ENCODE data around the gene SLC5A5.
A peak's percentile ranks its signal among the peaks of the same experiment; 100 is the strongest.

The SLC5A5 gene

GRCh38 chr19:17861542-17862402, 10.0 kb upstream of the SLC5A5 start:
- no peak for TF ChIP-seq CTCF (IDR thresholded peaks at IDR 0.05; ENCODE audit: insufficient read depth, low read length, missing control alignments)
- CTCF ChIA-PET: interaction anchor here (1.1 to 5.1 kb wide), 4 partner anchors 9 to 195 kb away, joined by 3 to 73 read pairs (median 34); partner anchors contain the start of genes CCDC124 and SLC5A5
- DNase-seq (ENCODE audit: low read depth, low spot score): no peak
- POLR2A ChIA-PET: interaction anchor here (0.5 to 1.0 kb wide), 3 partner anchors 71 to 878 kb away, joined by 3 read pairs; partner anchors contain the start of gene CCDC124
- peak overlapping the region; percentile 92 for H3K4me3 ChIP-seq (ENCODE audit: low read depth, low read length)

GRCh38 chr19:17862711-17863519, 8.8 kb upstream of the SLC5A5 start:
- DNase-seq (ENCODE audit: low read depth, low spot score): no peak
- no peak overlapping the region for H3K4me3 ChIP-seq (ENCODE audit: low read depth, low read length)
- no peak for TF ChIP-seq CTCF (IDR thresholded peaks at IDR 0.05; ENCODE audit: insufficient read depth, low read length, missing control alignments)
- POLR2A ChIA-PET: interaction anchor here (0.8 kb wide), 1 partner anchor 75 kb away, joined by 5 read pairs; no protein-coding TSS in a partner anchor
- CTCF ChIA-PET: interaction anchor here (2.1 to 3.9 kb wide), 3 partner anchors 69 to 133 kb away, joined by 6 to 41 read pairs (median 21); partner anchors contain the start of gene CCDC124

DNA sequence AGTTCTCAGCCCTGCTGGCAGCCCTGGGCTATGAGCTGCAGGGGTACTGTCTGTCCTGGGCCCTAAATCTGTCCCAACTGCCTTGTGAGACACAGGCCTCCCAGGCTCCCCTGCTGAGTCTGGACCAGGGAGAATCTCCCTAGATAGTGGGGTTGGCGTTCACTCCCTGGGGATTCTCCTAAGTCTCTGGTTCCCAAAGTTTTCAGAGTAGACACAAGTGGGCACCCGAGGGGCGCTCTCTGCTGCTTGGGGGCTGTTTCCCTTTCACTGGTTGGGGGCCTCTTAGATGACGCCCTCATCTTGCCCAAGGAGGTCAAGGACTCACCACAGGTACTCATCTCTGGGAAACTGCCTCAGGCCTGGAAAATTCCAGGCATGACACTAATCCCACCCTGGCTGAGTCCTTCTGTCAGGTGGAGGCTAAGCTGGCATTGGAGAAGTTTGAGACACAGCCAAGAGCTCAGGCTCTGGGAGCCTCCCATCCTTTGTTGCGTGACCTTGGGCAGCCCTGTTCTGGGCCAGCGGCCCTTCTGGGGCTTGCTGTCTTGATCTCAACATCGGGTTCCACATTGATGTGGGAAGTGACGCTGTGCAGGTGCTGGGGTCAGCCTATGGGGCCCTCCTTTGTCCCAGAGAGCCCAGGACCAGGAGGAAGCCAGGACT, 8.1 kb upstream of the SLC5A5 start:
- no peak for DNase-seq (ENCODE audit: low read depth, low spot score)
- ChIA-PET POLR2A (interaction anchor here (0.8 kb wide), 1 partner anchor 74 kb away, joined by 5 read pairs; no protein-coding TSS in a partner anchor), CTCF (interaction anchor here (2.1 to 3.9 kb wide), 2 partner anchors 69 to 133 kb away, joined by 6 to 21 read pairs; partner anchors contain the start of gene CCDC124)
- no peak for TF ChIP-seq CTCF (IDR thresholded peaks at IDR 0.05; ENCODE audit: insufficient read depth, low read length, missing control alignments)
- H3K4me3 ChIP-seq (ENCODE audit: low read depth, low read length): no peak overlapping the region

- TF ChIP-seq CTCF (IDR thresholded peaks at IDR 0.05; ENCODE audit: insufficient read depth, low read length, missing control alignments): no peak
- H3K4me3 ChIP-seq (ENCODE audit: low read depth, low read length): no peak overlapping the region
- no peak for DNase-seq (ENCODE audit: low read depth, low spot score)
- ChIA-PET CTCF (interaction anchor here (0.6 to 3.9 kb wide), 4 partner anchors 9 to 522 kb away, joined by 3 to 21 read pairs (median 6); partner anchors contain the start of gene CCDC124), POLR2A (interaction anchor here (0.6 to 2.4 kb wide), 3 partner anchors 67 to 98 kb away, joined by 4 to 14 read pairs (median 4); partner anchors contain the start of gene CCDC124)
These were observed 6.1 kb upstream of the SLC5A5 start for GRCh38 chr19:17865364-17866311.

DNA sequence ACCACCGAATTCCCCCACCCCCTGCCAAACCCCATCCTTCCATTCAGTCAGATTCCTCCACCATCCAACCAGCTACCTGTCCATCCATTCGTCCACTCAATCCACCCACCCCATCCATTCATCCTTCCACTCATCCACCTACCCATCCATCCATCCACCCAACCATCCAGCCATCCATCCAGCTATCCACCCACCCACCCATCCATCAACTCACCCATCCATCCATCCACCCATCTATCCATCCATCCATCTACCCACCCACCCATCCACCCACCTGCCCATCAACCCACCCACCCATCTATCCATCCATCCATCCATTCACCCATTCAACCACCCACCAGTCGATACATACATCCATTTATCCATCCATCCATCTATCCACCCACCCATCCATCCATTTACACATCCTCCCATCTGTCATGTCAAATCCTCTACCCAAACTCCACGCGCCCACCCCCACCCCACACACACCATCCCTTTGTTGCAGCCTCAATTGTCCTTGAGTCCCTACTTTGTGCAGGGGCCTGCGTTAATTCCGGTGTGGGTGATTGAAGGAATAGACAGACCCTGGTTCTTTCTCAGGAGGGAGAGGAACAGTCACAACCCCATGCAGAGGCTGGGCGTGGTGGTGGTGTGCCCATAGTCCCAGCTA, 5.3 kb upstream of the SLC5A5 start:
- no peak for TF ChIP-seq CTCF (IDR thresholded peaks at IDR 0.05; ENCODE audit: insufficient read depth, low read length, missing control alignments)
- no peak for DNase-seq (ENCODE audit: low read depth, low spot score)
- ChIA-PET POLR2A (interaction anchor here (0.6 to 2.4 kb wide), 2 partner anchors 66 to 97 kb away, joined by 4 to 14 read pairs; partner anchors contain the start of gene CCDC124), CTCF (interaction anchor here (1.5 to 3.9 kb wide), 3 partner anchors 8 to 71 kb away, joined by 3 to 21 read pairs (median 10); partner anchors contain the start of gene CCDC124)
- H3K4me3 ChIP-seq (ENCODE audit: low read depth, low read length): no peak overlapping the region
